ENCODE results near the gene HIGD2A. TPM values are rescaled to one million over a fixed set of nuclear protein-coding genes. Genes with fewer than 3 reads are reported as not detected.

HIGD2A gene
- total and polyA plus RNA-seq, 2 of the 13 experiments (the other 11 are each of a cell fraction or from before 2014, with no cell fraction given), result 89.2 to 146 TPM

DNA sequence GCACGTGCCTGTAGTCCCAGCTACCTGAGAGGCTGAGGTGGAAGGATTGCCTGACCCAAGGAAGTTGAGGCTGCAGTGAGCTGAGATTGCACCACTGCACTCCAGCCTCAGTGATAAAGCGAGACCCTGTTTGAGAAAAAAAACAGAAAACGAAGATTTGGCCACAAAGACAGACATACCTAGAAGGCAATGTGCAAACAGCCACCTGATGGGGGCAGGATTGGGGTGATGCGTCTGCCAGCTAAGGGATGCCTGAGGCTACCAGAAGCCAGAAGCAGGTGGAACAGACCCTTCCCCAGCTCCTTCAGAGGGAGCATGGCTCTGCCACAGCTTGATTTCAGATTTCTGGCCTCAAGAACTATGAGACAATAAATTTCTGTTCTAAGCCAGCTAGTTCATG is 2.9 kb downstream of the HIGD2A start:
- BruUV-seq (replicated peaks), result no TSS peak
- DNase-seq (ENCODE audit: low spot score) (no peak), FAIRE-seq (no peak), ATAC-seq (no peak)
- Histone ChIP-seq H3K27ac (ENCODE audit: extremely low read length, insufficient read depth, low read length) (no peak overlapping the region), H3K36me3 (replicated peaks in 1 of 2; ENCODE audit: control insufficient read depth in 1 of 2, insufficient read depth in 2 of 2, low read length in 2 of 2) (peaks cover 2 to 7% of the 10 kb centered on the region in 2 experiments; a peak in 3 of 5 replicates), H3K9ac (ENCODE audit: insufficient read depth, low read depth, low read length) (no peak overlapping the region), H3K4me3 (replicated peaks in 1 of 3; ENCODE audit: insufficient read depth in 1 of 3, low read depth in 2 of 3, low read length in 3 of 3) (no peak overlapping the region), H3K4me1 (ENCODE audit: insufficient read depth, low read length) (peaks cover 22% of the 10 kb centered on the region), H3K27me3 (ENCODE audit: control insufficient read depth in 1 of 2, insufficient read depth in 2 of 2, low read length in 2 of 2) (no peaks in the 10 kb centered on the region; a peak in 1 of 5 replicates), H3K4me2 (ENCODE audit: low read depth, low read length) (no peak overlapping the region), H4K20me1 (ENCODE audit: insufficient read depth, low read length) (no peaks in the 10 kb centered on the region; the same call in 1 of the 2 replicates), H3K79me2 (ENCODE audit: insufficient read depth, low read length) (peaks cover 25% of the 10 kb centered on the region), H2AFZ (ENCODE audit: low read length) (no peak overlapping the region), H3K9me3 (ENCODE audit: low read length) (no peaks in the 10 kb centered on the region)
- intact Hi-C loops (cut with micrococcal nuclease; ENCODE audit: unreplicated experiment) (no loop called here), in situ Hi-C loops (cut with HindIII; ENCODE audit: extremely low pct_ligation_motif_present, low pct_unique_long_range_greater_than_20kb) (no loop called here)
- ChIA-PET CTCF (ENCODE audit: low intra/inter-chr PET ratio, low total read pairs) (no interaction called here), POLR2A (interaction anchor here (0.9 kb wide), 1 partner anchor 30 kb away, joined by 3 read pairs; the partner anchor contains the start of gene KIAA1191)
- 99% methylated on average over 4 of the region's 4 CpGs for WGBS (ENCODE audit: low lambda C conversion rate)
- no peak for TF ChIP-seq KDM6A (CRISPR knock-in tag; IDR thresholded peaks at IDR 0.05; ENCODE audit: low read depth)
- no peak for TF ChIP-seq NAIF1 (CRISPR knock-in tag; IDR thresholded peaks at IDR 0.05; ENCODE audit: borderline replicate concordance)
- no peak for TF ChIP-seq ZNF775 (CRISPR knock-in tag; IDR thresholded peaks at IDR 0.05; ENCODE audit: borderline replicate concordance)
- TF ChIP-seq, protein P1, sequence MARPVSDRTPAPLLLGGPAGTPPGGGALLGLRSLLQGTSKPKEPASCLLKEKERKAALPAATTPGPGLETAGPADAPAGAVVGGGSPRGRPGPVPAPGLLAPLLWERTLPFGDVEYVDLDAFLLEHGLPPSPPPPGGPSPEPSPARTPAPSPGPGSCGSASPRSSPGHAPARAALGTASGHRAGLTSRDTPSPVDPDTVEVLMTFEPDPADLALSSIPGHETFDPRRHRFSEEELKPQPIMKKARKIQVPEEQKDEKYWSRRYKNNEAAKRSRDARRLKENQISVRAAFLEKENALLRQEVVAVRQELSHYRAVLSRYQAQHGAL (CRISPR knock-in tag; IDR thresholded peaks at IDR 0.05; ENCODE audit: not compliant biosample characterization), result no peak
- no peak for TF ChIP-seq ELF4 (CRISPR knock-in tag; IDR thresholded peaks at IDR 0.05; ENCODE audit: borderline replicate concordance)
- TF ChIP-seq WIZ (CRISPR knock-in tag; IDR thresholded peaks at IDR 0.05), result no peak
- TF ChIP-seq, protein P2, sequence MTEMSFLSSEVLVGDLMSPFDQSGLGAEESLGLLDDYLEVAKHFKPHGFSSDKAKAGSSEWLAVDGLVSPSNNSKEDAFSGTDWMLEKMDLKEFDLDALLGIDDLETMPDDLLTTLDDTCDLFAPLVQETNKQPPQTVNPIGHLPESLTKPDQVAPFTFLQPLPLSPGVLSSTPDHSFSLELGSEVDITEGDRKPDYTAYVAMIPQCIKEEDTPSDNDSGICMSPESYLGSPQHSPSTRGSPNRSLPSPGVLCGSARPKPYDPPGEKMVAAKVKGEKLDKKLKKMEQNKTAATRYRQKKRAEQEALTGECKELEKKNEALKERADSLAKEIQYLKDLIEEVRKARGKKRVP (CRISPR knock-in tag; IDR thresholded peaks at IDR 0.05), result no peak
- no peak for TF ChIP-seq PHF21A (CRISPR knock-in tag; IDR thresholded peaks at IDR 0.05)

All from HepG2 (cell line).